Epithelial cell of esophagus (primary cell): ENCODE data around the gene CEP164.

Experiments used
- DNase-seq: peaks from one replicate; pipeline ENCODE4 v3.0.0; 2010; ENCODE audit warnings: low read depth
- H3K4me3 ChIP-seq: 2 replicates; pipeline ENCODE4 v1.5.1; 2011; ENCODE audit warnings: mild to moderate bottlenecking, low read length, control low read depth
- CTCF ChIP-seq: IDR thresholded peaks from 2 replicates; pipeline ENCODE4 v1.5.1; 2011; ENCODE audit warnings: low read depth, mild to moderate bottlenecking, low read length, control low read depth, inconsistent platforms; ENCODE audit not compliant: insufficient read depth; ENCODE audit errors: missing control alignments

Gene CEP164

DNA sequence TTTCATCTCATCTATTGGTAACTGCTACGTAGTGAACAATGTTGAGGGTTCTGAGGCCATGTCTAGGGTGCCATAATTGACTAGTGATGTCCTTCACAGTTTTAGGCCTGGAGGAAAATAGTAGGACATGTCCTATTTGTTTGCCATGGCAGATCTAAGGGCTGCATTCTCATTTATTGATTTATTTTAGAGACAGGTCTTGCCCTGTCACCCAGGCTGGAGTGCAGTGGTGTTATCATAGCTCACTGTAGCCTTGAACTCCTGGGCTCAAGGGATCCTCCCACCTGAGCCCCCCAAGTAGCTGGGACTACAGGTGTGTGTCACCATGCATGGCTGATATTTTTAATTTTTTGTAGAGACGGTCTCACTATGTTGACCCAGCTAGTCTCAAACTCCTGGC lies 5.2 kb downstream of the CEP164 start:
- no peak for TF ChIP-seq CTCF
- DNase-seq: no peak
- H3K4me3 ChIP-seq: no peak overlapping the region

DNA sequence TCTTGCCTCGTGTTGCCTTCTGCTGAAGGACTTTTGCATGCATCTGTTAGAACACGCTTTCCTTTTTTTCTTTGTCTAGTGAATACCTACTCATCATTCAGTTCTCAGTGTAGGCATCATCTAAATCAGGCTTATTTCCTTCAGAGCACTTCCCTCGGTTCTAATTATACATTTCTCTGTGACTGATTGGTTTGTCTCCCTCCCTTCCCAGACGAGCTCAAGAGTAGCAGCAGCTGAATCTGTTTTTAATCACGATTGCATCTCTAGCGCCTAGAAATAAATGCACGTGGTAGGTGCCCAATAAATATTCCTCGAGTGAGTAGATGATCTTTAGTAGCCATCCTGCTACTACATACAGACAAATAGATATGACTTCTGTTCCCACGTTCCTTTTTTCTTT lies 6.3 kb downstream of the CEP164 start:
- no peak for TF ChIP-seq CTCF
- H3K4me3 ChIP-seq: no peak overlapping the region
- no peak for DNase-seq

DNA sequence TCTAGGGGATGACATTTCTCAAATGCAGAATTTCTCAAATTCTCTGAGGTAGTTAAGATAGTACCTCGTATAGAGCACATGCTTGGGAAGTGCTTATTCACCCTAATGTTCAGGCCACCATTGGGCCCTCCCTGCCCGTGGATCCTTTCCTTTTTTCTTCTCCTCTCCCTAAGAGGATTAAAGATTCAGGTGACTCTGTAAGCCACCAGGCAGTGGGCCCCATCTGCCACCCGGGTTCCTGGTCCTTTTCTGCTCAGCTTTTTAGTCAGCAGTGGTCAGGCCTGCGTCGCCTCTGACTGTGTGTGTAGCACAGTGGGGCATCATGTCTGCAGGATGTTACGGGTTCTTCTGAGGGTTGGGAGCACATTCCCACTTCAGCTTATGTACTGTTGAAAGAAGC lies 7.2 kb downstream of the CEP164 start:
- TF ChIP-seq CTCF: no peak
- no peak for DNase-seq
- H3K4me3 ChIP-seq: no peak overlapping the region

DNA sequence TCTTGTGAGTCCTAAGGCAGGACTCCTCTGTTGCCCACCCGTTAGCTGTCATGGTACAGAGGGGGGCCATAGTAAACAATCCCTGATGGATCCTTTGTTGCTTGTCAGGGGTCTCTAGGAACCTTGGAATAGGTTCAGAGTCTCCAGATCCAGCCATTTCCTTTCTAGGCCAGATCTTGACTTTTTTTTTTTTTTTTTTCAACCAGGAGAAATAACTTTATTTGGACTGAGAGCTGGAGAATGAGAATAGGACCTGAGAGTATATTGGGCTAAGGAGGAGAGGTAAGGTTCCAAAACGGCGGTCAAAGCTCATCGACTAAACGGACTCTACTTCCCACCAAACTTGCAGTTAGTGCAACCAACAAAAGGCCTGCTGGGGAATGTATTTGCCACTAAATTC lies 7.7 kb downstream of the CEP164 start:
- TF ChIP-seq CTCF: no peak
- H3K4me3 ChIP-seq: no peak overlapping the region

GRCh38 chr11:117337076-117337475 lies 9.4 kb downstream of the CEP164 start:
- H3K4me3 ChIP-seq: no peak overlapping the region
- no peak for DNase-seq
- no peak for TF ChIP-seq CTCF

More for the DNA sequence above, 7.7 kb downstream of the CEP164 start:
- no peak for DNase-seq

DNA sequence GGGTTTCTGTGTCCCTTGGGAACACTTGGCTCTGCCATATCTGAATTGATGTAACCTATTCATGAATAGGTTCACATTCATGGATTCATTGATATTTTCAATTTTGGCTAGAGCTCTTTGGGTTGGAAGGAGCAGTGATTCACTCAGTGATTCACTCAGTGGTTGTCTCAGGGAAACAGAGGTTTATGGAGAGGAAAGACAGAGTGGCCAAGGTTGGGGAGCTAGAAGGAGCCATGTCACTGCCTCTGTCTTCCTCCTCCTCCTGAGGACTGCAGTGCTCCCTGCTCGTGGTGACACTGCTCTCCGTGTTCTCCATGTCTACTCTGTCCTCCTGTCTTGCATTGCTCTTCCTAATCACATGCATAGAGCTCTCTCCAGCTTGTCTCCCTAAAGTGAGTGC lies 17.4 kb downstream of the CEP164 start:
- no peak overlapping the region for H3K4me3 ChIP-seq
- no peak for TF ChIP-seq CTCF
- peak; percentile 36 for DNase-seq

GRCh38 chr11:117354550-117354949 lies 26.9 kb downstream of the CEP164 start:
- no peak for DNase-seq
- no peak overlapping the region for H3K4me3 ChIP-seq
- no peak for TF ChIP-seq CTCF
